B cell (primary cell): ENCODE measurements around the gene DENND10. TPM values are rescaled to one million over a fixed set of nuclear protein-coding genes. Genes with fewer than 3 reads are reported as not detected.
A peak's percentile ranks its signal among the peaks of the same experiment; 100 is the strongest.

Source experiments
- ATAC-seq: fragments of 200-7000 bp; cut with Tn5 transposase; one replicate; pipeline ENCODE4 v1.10.0; 2021; ENCODE audit warnings: low read depth, mild to moderate bottlenecking, moderate number of reproducible peaks, moderate library complexity
- CTCF ChIA-PET: fragments of 350-600 bp; sonication (Branson Sonifier 250); formaldehyde crosslinking; loops from one replicate; lab custom pipeline; 2021; ENCODE audit warnings: antibody characterized with exemption, inconsistent platforms; lab: Charles Lee
- POLR2A ChIA-PET: fragments of 350-600 bp; sonication (Branson Sonifier 250); formaldehyde crosslinking; loops from one replicate; lab custom pipeline; 2021; ENCODE audit warnings: antibody characterized with exemption; lab: Charles Lee
- DNase-seq: peaks from one replicate; pipeline ENCODE4 v3.0.0; 2013
- H2AFZ ChIP-seq: 2 replicates; pipeline ENCODE4 v1.6.1; 2012; ENCODE audit warnings: mild to moderate bottlenecking, low read depth, low read length; ENCODE audit not compliant: insufficient read depth, poor library complexity, severe bottlenecking
- H3K27ac ChIP-seq, 2 donors: 1 replicate in 1 of 2; 2 replicates in 1 of 2; pipeline ENCODE4 v1.5.1; 2012 to 2013; ENCODE audit warnings: low read length in 2 of 2, mild to moderate bottlenecking in 2 of 2, moderate library complexity in 1 of 2
- H3K27me3 ChIP-seq, 4 experiments: fragments of 200-600 bp in 1 of 4; sonication (generic) in 1 of 4; replicated peaks in 1 of 4; 1 replicate in 2 of 4; 2 replicates in 2 of 4; pipeline versions ENCODE4 v1.6.1 to v1.7.0; 2013 to 2016; ENCODE audit warnings: low read length in 3 of 4, mild to moderate bottlenecking in 2 of 4, mixed read lengths in 1 of 4, moderate library complexity in 1 of 4; ENCODE audit not compliant: insufficient read depth in 4 of 4, control insufficient read depth in 3 of 4; ENCODE audit errors: control extremely low read depth in 1 of 4
- H3K36me3 ChIP-seq, 2 experiments: replicated peaks in 1 of 2; 1 replicate in 1 of 2; 2 replicates in 1 of 2; pipeline versions ENCODE4 v1.6.1 to v1.7.1; 2013; ENCODE audit warnings: low read length in 1 of 2; ENCODE audit not compliant: insufficient read depth in 2 of 2, control insufficient read depth in 1 of 2; ENCODE audit errors: control extremely low read depth in 1 of 2, extremely low read depth in 1 of 2
- H3K4me1 ChIP-seq, 2 donors: fragments of 200-600 bp in 1 of 2; sonication (generic) in 1 of 2; 1 replicate in 1 of 2; 2 replicates in 1 of 2; pipeline versions ENCODE4 v1.5.1 to v1.6.1; 2013 to 2017; ENCODE audit warnings: low read length in 2 of 2; ENCODE audit not compliant: control insufficient read depth in 2 of 2, insufficient read depth in 2 of 2
- H3K4me2 ChIP-seq: replicated peaks from 2 replicates; pipeline ENCODE3; 2012; ENCODE audit warnings: mild to moderate bottlenecking, low read depth, low read length; ENCODE audit not compliant: poor library complexity, severe bottlenecking
- H3K4me3 ChIP-seq, 5 experiments: fragments of 200-600 bp in 1 of 5; sonication (generic) in 1 of 5; 1 replicate in 3 of 5; 2 replicates in 2 of 5; pipeline versions ENCODE4 v1.5.1 to v1.7.0; 2011 to 2016; ENCODE audit warnings: low read length in 4 of 5, mild to moderate bottlenecking in 4 of 5, low read depth in 2 of 5, control low read depth in 1 of 5, moderate library complexity in 1 of 5; ENCODE audit not compliant: insufficient read depth in 1 of 5; ENCODE audit errors: control extremely low read depth in 1 of 5, extremely low read depth in 1 of 5
- H3K79me2 ChIP-seq: fragments of 200-600 bp; sonication (generic); one replicate; pipeline ENCODE4 v1.6.0; 2016; ENCODE audit warnings: low read length; ENCODE audit not compliant: control insufficient read depth, insufficient read depth
- H3K9ac ChIP-seq: fragments of 200-600 bp; sonication (generic); 2 replicates; pipeline ENCODE4 v1.6.1; 2017; ENCODE audit warnings: mild to moderate bottlenecking, low read length, moderate library complexity
- H3K9me3 ChIP-seq, 3 donors: one replicate each; pipeline versions ENCODE4 v1.6.1 to v1.7.1; 2013; ENCODE audit warnings: low read length in 2 of 3; ENCODE audit not compliant: control insufficient read depth in 2 of 3, insufficient read depth in 1 of 3; ENCODE audit errors: control extremely low read depth in 1 of 3
- H4K20me1 ChIP-seq: 2 replicates; pipeline ENCODE4 v1.6.0; 2012; ENCODE audit warnings: mild to moderate bottlenecking, low read length; ENCODE audit not compliant: insufficient read depth, control insufficient read depth, poor library complexity, severe bottlenecking
- H3K27ac Mint-ChIP-seq: one replicate; pipeline ENCODE4 v1.8.0; 2021; ENCODE audit warnings: mixed read lengths
- H3K27me3 Mint-ChIP-seq: one replicate; pipeline ENCODE4 v1.8.0; 2021; ENCODE audit warnings: mixed read lengths
- H3K4me1 Mint-ChIP-seq: one replicate; pipeline ENCODE4 v1.8.0; 2021; ENCODE audit warnings: mixed read lengths
- H3K4me3 Mint-ChIP-seq: one replicate; pipeline ENCODE4 v1.8.0; 2021; ENCODE audit warnings: mixed read lengths
- H3K9me3 Mint-ChIP-seq: one replicate; pipeline ENCODE4 v1.8.0; 2022; ENCODE audit warnings: mixed read lengths; ENCODE audit not compliant: insufficient read depth
- EZH2 ChIP-seq: IDR thresholded peaks from 2 replicates; pipeline ENCODE4 v1.6.1; 2012; ENCODE audit warnings: borderline replicate concordance, low read depth, mild to moderate bottlenecking, moderate library complexity, low read length; ENCODE audit not compliant: insufficient read depth, poor library complexity, severe bottlenecking
- WGBS: methylation state at CpG from one replicate; pipeline ENCODE4 v1.1.5; 2013; ENCODE audit warnings: missing lambda C conversion rate; ENCODE audit not compliant: insufficient coverage; 5-methylcytosine and 5-hydroxymethylcytosine counted together
- intact Hi-C: fragments of 100-400 bp; cut with micrococcal nuclease; formaldehyde crosslinking; loops from one replicate; pipeline ENCODE4 v1.10.0; 2022
- polyA plus RNA-seq: library from polyadenylated mRNA; depleted of rRNA; stranded (reverse); fragments of >200 nt; gene quantifications from 2 replicates; pipeline ENCODE4 v1.2.3, GENCODE V29; 2012
- total RNA-seq, 2 donors: library from RNA; stranded (reverse); fragments of 120-200 nt in 1 of 2; gene quantifications; 1 replicate in 1 of 2; 2 replicates in 1 of 2; pipeline versions ENCODE4 v1.2.3 to v1.2.4, GENCODE V29; 2013 to 2022
- TF ChIP-seq, protein P1 (sequence below): fragments of 200-600 bp; IDR thresholded peaks from one replicate; pipeline ENCODE4 v1.8.0; 2022; ENCODE audit warnings: antibody characterized with exemption, mild to moderate bottlenecking

The DENND10 gene
- total and polyA plus RNA-seq, 2 donors (not counting 1 experiment from before 2014, with no cell fraction given), result 16.6 to 24.4 TPM

- no peaks in the 10 kb centered on the region for H3K9me3 Mint-ChIP-seq
- H3K4me3 Mint-ChIP-seq, result peak overlapping the region; percentile 96
- Histone ChIP-seq H3K27ac (peak overlapping the region; percentile 72 to 80), H3K9ac (peak overlapping the region; percentile 93), H3K9me3 (no peaks in the 10 kb centered on the region), H3K4me3 (peak overlapping the region; percentile 46 to 86 (median 79)), H3K79me2 (no peaks in the 10 kb centered on the region), H3K4me1 (peaks cover 7 to 19% of the 10 kb centered on the region in 2 donors), H3K4me2 (peak overlapping the region; percentile 90), H3K27me3 (no peaks in the 10 kb centered on the region), H2AFZ (peak overlapping the region; percentile 98), H4K20me1 (no peaks in the 10 kb centered on the region), H3K36me3 (peaks cover 5 to 26% of the 10 kb centered on the region in 2 experiments)
- 71% methylated on average over 7 of the region's 7 CpGs for WGBS
- H3K27me3 Mint-ChIP-seq, result no peaks in the 10 kb centered on the region
- DNase-seq (no peak), ATAC-seq (peak; percentile 1)
- intact Hi-C loops, result loop anchor here (5.0 kb wide), 2 partner anchors 106 to 414 kb away; partner anchors contain the start of gene CACUL1
- POLR2A ChIA-PET, result interaction anchor here (0.6 kb wide), 1 partner anchor 242 kb away, joined by 5 read pairs; no protein-coding TSS in a partner anchor
- CTCF ChIA-PET, result interaction anchor here (1.5 to 1.6 kb wide), 2 partner anchors 32 to 323 kb away, joined by 5 to 6 read pairs; no protein-coding TSS in a partner anchor
- TF ChIP-seq, protein P1, sequence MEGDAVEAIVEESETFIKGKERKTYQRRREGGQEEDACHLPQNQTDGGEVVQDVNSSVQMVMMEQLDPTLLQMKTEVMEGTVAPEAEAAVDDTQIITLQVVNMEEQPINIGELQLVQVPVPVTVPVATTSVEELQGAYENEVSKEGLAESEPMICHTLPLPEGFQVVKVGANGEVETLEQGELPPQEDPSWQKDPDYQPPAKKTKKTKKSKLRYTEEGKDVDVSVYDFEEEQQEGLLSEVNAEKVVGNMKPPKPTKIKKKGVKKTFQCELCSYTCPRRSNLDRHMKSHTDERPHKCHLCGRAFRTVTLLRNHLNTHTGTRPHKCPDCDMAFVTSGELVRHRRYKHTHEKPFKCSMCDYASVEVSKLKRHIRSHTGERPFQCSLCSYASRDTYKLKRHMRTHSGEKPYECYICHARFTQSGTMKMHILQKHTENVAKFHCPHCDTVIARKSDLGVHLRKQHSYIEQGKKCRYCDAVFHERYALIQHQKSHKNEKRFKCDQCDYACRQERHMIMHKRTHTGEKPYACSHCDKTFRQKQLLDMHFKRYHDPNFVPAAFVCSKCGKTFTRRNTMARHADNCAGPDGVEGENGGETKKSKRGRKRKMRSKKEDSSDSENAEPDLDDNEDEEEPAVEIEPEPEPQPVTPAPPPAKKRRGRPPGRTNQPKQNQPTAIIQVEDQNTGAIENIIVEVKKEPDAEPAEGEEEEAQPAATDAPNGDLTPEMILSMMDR, result no peak
- no peak for TF ChIP-seq EZH2
- H3K4me1 Mint-ChIP-seq, result peaks cover 20% of the 10 kb centered on the region
- peak overlapping the region; percentile 93 for H3K27ac Mint-ChIP-seq
These were observed 62.2 kb downstream of the DENND10 start for GRCh38 chr10:119166118-119166500.

- intact Hi-C loops, result loop anchor here (5.0 kb wide), 2 partner anchors 106 to 414 kb away; partner anchors contain the start of gene CACUL1
- WGBS, result 77% methylated on average over 7 of the region's 8 CpGs
- no peak overlapping the region for H3K9ac ChIP-seq
These were observed 62.7 kb downstream of the DENND10 start for GRCh38 chr10:119166564-119166963.

More at GRCh38 chr10:119166564-119166963, 62.7 kb downstream of the DENND10 start:
- Histone ChIP-seq H3K27ac (no peak overlapping the region), H2AFZ (peak overlapping the region; percentile 98), H3K9me3 (no peaks in the 10 kb centered on the region), H3K4me1 (peaks cover 7 to 19% of the 10 kb centered on the region in 2 donors), H4K20me1 (no peaks in the 10 kb centered on the region), H3K4me2 (peak overlapping the region; percentile 90), H3K27me3 (no peaks in the 10 kb centered on the region), H3K36me3 (peaks cover 6 to 30% of the 10 kb centered on the region in 2 experiments), H3K79me2 (no peaks in the 10 kb centered on the region), H3K4me3 (peak overlapping the region in 1 of 5 experiments; percentile 79)
- ATAC-seq, result no peak
- ChIA-PET CTCF (interaction anchor here (1.5 to 1.9 kb wide), 2 partner anchors 31 to 323 kb away, joined by 5 to 6 read pairs; no protein-coding TSS in a partner anchor), POLR2A (no interaction called here)
- H3K4me1 Mint-ChIP-seq, result peaks cover 20% of the 10 kb centered on the region
- no peaks in the 10 kb centered on the region for H3K9me3 Mint-ChIP-seq
- TF ChIP-seq, protein P1, result no peak
- TF ChIP-seq EZH2, result no peak
- no peak for DNase-seq
- no peaks in the 10 kb centered on the region for H3K27me3 Mint-ChIP-seq
- peak overlapping the region; percentile 93 for H3K27ac Mint-ChIP-seq
- peak overlapping the region; percentile 96 for H3K4me3 Mint-ChIP-seq
